GM19463 (cell line): Measurements from ENCODE around the gene BCAT1.

Experiments used
- ATAC-seq: cut with Tn5 transposase; IDR thresholded peaks from one replicate; pipeline ENCODE4 v1.9.1; 2021; ENCODE audit warnings: mild to moderate bottlenecking, moderate library complexity; ENCODE audit not compliant: unreplicated experiment

BCAT1 gene

DNA sequence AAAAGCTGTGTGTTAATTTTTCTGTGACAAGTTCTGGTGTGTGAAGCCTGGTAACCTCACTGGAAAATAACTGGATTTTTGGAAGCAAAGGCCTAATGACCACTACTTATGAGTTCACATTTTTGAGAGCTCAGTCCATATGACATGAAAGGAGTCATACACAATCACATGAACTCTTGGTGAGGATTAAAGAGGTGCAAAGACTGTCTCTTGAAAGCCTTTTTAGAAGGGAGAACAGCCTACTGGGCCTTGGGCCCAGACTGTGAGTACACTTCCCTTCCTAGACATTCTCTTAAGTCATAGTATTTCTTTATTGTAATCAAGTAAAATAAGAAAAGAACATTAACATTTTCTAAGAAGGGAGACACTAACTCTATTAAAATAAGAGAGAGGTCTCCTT lies 176.1 kb downstream of the BCAT1 start:
- no peak for ATAC-seq

DNA sequence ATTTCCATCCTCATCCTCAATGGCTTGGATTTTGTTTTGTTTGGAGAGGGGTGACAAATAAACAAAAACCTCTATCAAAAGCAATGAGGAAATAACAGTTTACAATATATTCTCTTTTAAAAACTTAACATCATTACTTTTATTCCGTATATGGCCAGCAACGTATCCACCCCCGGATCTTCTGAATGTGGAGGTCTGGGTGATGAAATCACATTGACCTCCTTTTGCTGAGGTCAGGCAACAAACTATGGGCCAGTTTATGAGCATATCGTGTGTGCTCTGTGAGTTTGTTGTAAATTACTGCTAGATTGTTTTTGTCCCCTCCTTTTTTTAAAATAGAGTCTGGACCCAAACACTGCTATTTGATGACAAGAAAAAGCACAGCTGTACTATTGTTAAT lies 178.1 kb downstream of the BCAT1 start:
- no peak for ATAC-seq

DNA sequence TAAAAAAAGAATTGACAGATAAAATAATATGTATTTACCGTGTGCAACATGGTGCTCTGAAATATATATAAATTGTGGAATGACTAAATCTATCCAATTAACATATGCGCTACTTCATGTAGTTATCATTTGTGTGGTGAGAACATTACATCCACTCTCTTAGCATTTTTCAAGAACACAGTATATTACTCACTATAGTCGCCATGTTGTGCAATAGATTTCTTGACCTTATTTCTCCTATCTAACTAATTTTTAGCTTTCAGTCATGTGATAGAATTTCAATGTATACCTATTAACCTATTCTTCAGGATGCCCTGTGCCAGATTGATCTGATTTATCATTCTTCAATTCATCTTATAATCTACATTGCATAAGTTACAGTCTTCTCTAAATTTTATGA lies 178.6 kb downstream of the BCAT1 start:
- ATAC-seq, result no peak

DNA sequence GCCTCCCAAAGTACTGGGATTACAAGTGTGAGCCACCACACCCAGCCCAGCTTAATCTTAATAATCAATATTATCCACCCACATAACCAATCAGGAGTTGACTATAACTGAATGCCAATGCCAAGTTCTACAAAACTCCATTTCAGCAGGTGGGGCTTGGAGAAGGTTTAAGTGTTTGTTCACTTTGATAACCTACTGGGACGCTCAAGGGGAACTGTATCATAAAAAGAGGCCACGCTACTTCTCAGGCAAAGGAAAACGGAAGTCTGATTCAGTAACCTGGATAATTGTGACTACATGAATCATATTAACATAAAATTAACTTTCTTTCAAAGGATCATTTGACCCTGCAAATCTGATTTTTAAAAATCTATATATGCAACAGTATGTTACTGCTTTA lies 179.2 kb downstream of the BCAT1 start:
- no peak for ATAC-seq

DNA sequence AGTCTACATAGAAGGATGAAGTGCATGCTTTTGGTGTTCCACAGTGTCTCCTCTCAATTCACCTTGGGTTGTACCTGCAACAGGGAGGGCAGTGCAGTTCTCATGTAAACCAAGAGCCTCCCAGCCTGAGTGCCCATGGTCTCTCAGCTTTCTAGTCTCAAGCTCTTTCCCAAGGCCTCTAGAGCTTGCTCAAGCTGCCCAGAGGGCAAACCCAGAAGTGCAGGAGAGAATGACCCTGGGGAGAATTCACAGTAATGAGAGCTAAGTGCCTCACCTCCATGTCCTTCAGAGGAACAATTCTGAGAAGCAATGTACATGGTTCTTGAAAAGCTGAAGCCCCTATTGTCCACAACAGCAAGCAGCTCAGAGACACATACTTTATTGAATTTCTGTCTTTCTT lies 180.5 kb downstream of the BCAT1 start:
- ATAC-seq, result no peak

DNA sequence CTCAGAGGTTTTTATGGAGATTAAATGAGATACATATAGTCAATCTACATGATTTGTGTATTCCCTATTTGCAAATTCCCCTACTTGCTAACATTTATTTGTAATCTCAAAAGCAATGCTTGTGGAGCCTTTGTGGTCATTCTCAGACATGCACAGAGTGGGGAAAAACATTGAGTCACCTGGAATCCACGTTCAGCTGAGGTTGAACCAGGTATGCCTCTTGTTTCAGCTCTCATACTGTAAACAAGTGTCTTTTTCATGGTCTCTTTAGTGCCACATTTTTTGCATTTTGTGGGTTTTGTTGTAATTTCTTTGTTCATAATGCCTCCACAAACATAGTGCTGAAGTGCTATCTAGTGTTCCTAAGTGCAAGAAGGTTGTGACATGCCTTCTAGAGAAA lies 181.9 kb downstream of the BCAT1 start:
- no peak for ATAC-seq

DNA sequence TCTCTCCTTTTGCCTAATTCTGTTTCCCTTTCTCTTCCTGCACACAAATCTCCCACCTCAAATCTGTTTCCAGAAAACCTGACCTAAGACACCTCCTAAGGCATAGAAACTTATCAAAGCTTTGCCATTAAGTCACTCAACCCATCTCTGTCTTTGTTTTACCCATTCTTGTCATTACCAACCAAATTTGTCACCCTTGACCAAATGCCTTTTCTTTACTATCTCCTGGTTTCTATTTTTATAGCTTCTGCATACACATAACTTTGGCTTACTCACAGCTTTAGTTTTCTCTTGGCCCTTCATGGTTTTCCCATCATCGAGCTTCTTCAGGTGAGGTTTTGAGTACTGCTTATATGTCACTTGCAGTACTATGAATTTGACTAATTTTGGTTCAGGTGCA lies 184.2 kb downstream of the BCAT1 start:
- ATAC-seq, result no peak

DNA sequence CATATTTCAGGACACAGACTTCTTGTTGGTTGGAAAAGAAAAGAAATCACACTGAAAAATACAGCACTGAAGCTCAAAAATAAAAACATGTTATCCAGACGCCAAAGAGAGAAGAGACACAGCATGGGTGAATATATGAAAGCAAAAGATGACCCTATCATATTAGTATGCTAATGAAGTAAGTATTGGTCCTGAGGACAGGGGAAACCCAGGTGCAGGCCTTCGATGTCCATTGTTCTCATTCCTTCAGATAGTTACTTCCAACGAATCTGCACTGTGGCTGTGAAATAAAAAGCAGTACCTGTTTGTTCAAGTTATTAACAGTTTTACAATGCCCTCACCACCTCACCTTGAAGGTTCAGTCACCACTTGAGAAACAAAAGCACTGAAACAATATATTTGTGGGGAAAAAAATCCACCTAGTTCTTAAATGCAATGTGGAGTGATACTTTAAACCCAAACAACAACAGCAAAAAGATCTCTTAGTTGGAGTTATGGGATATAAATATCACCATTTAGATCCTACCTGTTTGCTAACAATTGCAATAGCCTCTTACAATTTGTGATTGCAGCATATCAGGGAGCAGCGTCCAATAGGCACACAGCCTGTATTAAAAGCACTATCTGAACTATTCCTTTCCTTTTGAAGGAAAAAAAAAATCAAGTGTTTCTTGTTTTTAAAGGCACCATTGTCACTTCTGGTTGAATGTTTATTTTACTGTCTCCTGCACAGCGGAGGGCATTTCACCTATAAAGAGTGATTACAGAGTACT lies 188.1 kb downstream of the BCAT1 start:
- ATAC-seq, result no peak

DNA sequence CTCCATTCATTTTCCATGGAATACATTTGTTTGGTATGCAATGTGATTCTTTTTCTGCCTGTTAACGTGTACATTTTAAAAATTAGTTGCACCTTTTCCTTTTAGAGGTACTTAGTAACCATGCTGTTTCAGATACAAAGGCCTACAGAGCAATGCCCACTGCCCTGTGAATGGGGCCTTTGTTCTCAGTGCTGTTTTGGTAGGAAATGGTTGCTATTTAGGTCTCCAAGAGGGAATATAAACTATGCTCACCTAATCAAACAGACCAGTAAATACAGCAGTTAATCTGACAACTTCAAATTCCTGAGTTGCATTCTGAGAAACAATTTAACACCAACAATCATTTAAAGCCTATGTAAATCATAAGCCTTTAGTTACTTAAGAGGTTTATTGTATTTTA lies 188.7 kb downstream of the BCAT1 start:
- ATAC-seq, result no peak
